AG09309 (cell line): ENCODE measurements around the gene EFCAB5.
A peak's percentile ranks its signal among the peaks of the same experiment; 100 is the strongest.

Experiments used
- DNase-seq: peaks from one replicate; pipeline ENCODE4 v3.0.0-alpha.2; 2010; ENCODE audit warnings: low read depth
- H3K4me3 ChIP-seq: 2 replicates; pipeline ENCODE4 v1.5.1; 2011; ENCODE audit warnings: mild to moderate bottlenecking, low read depth, low read length, moderate library complexity; ENCODE audit not compliant: control insufficient read depth
- TF ChIP-seq, protein P1 (sequence below): IDR thresholded peaks from 2 replicates; pipeline ENCODE4 v1.5.1; 2011; ENCODE audit warnings: mild to moderate bottlenecking, low read depth, low read length, inconsistent platforms; ENCODE audit not compliant: insufficient read depth, control insufficient read depth; ENCODE audit errors: missing control alignments

Gene EFCAB5

DNA sequence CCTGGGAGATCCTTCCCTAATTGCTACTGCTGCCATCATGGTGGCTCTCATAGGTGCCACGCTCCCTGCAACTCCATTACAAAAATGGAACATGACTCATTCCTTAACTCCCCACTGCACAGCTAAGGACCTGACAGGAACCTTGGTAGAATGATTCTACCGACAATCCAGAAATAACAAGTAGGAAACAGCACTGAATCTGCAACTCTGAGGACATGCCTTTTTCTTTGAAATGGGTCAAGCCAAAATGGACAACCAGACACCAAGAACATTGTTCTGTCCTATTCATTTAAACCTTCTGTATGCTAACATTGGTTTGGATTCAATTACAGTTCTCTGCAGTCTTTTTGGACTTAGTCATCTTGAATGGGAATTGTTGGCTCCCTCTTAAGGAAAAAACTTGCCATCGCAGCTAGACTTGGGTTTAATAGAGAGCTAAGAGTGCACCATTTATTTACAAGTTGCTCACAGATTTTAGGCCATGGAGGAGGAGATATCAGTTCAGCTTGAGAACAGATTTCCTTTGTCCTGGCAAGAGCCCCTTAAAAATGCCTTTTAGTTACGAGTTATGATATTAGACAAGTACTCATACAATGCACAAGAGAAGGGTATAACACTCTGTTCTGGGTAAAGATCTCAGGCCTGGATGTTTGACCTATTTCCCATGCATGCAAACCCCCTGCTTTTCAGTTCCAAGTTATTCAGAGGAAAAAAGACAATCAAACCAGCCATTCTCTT, 154.2 kb downstream of the EFCAB5 start:
- TF ChIP-seq, protein P1, sequence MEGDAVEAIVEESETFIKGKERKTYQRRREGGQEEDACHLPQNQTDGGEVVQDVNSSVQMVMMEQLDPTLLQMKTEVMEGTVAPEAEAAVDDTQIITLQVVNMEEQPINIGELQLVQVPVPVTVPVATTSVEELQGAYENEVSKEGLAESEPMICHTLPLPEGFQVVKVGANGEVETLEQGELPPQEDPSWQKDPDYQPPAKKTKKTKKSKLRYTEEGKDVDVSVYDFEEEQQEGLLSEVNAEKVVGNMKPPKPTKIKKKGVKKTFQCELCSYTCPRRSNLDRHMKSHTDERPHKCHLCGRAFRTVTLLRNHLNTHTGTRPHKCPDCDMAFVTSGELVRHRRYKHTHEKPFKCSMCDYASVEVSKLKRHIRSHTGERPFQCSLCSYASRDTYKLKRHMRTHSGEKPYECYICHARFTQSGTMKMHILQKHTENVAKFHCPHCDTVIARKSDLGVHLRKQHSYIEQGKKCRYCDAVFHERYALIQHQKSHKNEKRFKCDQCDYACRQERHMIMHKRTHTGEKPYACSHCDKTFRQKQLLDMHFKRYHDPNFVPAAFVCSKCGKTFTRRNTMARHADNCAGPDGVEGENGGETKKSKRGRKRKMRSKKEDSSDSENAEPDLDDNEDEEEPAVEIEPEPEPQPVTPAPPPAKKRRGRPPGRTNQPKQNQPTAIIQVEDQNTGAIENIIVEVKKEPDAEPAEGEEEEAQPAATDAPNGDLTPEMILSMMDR, result peak; percentile 57
- no peak overlapping the region for H3K4me3 ChIP-seq
- DNase-seq, result peak; percentile 49

GRCh38 chr17:30101686-30102390, 160.4 kb downstream of the EFCAB5 start:
- no peak overlapping the region for H3K4me3 ChIP-seq
- DNase-seq, result no peak
- TF ChIP-seq, protein P1, result no peak

DNA sequence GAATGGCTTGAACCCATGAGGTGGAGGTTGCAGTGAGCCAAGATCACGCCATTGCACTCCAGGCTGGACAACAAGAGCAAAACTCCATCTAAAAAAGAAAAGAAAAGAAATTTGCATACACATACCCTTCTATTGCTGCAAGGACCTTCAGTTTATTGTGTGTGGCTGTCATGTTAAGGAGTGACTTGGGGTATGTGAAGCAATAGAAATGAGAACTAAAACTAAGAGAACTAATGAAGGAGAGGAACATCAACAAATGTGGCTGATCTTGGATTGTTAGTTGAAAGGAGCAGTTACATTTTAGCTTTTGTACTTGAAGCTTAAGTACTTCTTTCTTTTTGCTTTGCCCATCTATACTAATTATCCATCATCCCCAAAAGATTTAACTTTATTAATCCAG, 162.5 kb downstream of the EFCAB5 start:
- DNase-seq, result no peak
- H3K4me3 ChIP-seq, result no peak overlapping the region
- TF ChIP-seq, protein P1, result no peak

DNA sequence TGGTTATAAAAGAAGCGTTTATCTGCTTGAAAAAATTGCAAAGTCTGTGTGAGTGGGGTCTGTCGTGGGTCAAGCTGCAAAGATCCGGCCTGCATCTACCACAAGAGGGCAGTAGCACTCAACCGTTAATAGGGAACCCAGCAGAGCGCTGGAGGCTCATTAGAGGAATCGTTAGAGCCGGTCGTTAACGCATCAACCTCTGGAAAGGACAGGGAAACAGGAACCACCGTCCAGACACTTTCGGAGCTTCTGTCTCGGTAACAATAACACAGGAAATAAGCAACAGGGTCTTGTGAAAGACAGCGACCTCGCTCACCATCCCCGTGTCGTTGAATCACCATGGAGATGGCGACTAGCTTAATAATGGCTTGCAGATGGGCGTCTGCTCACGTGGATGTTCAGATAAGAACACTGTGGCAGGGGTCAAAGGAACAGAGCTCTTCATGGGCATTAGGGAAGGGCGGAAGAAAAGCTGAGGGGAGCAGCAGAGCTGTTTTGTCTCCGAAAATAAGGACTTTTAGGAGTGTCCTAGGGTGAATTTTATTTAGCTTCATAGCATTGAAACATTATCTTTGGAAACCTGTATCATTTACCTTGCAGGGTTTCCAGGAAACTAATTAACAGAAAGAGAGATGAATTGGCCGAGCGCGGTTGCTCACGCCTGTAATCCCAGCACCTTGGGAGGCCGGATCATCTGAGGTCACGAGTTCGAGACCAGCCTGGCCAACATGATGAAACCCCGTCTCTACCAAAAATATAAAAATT, 163.3 kb downstream of the EFCAB5 start:
- DNase-seq, result peak; percentile 53
- peak overlapping the region; percentile 43 for H3K4me3 ChIP-seq
- TF ChIP-seq, protein P1, result peak; percentile 89

DNA sequence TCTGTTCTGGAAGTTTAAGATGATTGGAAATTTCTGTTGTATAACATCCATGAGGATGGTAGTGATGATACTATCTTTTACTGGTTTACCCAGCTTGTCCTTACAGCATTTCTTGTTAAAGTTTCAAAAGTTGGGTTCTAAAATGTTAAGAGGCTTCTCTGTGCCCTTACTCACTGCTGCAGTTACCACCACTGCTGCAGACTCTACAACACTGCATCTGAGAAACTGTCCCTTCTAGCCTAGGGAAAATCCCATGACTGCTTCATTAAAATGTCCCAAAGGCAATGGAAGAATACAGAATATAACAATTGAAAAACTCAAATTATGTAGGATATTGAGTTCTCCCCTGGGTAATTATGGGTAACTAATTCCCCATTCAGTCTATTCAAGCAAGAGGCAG, 171.4 kb downstream of the EFCAB5 start:
- DNase-seq, result no peak
- no peak overlapping the region for H3K4me3 ChIP-seq
- TF ChIP-seq, protein P1, result no peak

DNA sequence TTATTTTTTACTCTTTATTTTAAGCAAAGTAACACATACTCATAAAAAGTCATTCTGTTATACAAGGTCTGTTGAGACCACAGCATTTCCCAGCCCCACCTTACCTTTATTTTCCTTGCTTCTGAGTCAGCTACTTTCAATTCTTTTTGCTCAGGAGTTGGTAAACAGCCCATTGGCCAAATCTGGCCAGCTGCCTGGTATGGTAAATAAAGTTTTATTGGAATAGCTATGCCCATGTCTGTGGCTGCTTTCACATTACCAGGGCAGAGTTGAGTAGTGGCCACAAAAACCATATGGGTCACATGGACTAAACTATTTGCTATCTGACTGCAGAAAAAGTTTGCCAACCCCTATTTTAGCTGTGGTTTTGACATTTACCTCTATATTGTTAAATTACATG, 171.8 kb downstream of the EFCAB5 start:
- TF ChIP-seq, protein P1, result no peak
- no peak overlapping the region for H3K4me3 ChIP-seq
- no peak for DNase-seq
